ENCODE results near the gene KDM4F.
"Not testable (repeated sequence)": the region's sequence is repeated elsewhere in the genome, so short reads cannot be mapped to it uniquely, and the experiment has no call there.

Gene KDM4F

GRCh38 chr11:95049122-95049521, at the start of gene KDM4F:
KDM4F (plus strand) TSS chr11:95049422.
- FAIRE-seq = not testable (repeated sequence)

GRCh38 chr11:95003716-95004115, 45.5 kb upstream of the KDM4F start:
- no peak for FAIRE-seq

GRCh38 chr11:95005642-95006041, 43.6 kb upstream of the KDM4F start:
- FAIRE-seq = no peak

- no peak for FAIRE-seq
Observed at GRCh38 chr11:95011376-95011775, 37.8 kb upstream of the KDM4F start.

GRCh38 chr11:95014184-95014821, 34.9 kb upstream of the KDM4F start:
- FAIRE-seq = no peak

- no peak for FAIRE-seq
Observed at GRCh38 chr11:95016139-95016538, 33.1 kb upstream of the KDM4F start.

GRCh38 chr11:95021468-95021867, 27.8 kb upstream of the KDM4F start:
- FAIRE-seq = not testable (repeated sequence)

GRCh38 chr11:95024958-95025357, 24.3 kb upstream of the KDM4F start, which contains the start of gene KDM4E:
KDM4E (plus strand) TSS chr11:95025258; CDS start chr11:95025558, 300 bp downstream.
- no peak for FAIRE-seq

- not testable (repeated sequence) for FAIRE-seq
Observed at GRCh38 chr11:95025594-95025993, 23.6 kb upstream of the KDM4F start.

- no peak for FAIRE-seq
Observed at GRCh38 chr11:95028357-95028756, 20.9 kb upstream of the KDM4F start.

GRCh38 chr11:95033051-95033450, 16.2 kb upstream of the KDM4F start:
- FAIRE-seq = no peak

GRCh38 chr11:95035316-95035715, 13.9 kb upstream of the KDM4F start:
- FAIRE-seq = no peak

GRCh38 chr11:95037356-95038035, 11.7 kb upstream of the KDM4F start:
- not testable (repeated sequence) for FAIRE-seq

GRCh38 chr11:95042239-95042638, 7.0 kb upstream of the KDM4F start:
- FAIRE-seq = no peak

- no peak for FAIRE-seq
Observed at GRCh38 chr11:95042906-95043305, 6.3 kb upstream of the KDM4F start.

GRCh38 chr11:95044010-95044409, 5.2 kb upstream of the KDM4F start:
- no peak for FAIRE-seq

- FAIRE-seq = no peak
Observed at GRCh38 chr11:95045812-95046211, 3.4 kb upstream of the KDM4F start.

GRCh38 chr11:95050595-95051202, 1.5 kb downstream of the KDM4F start:
- FAIRE-seq = no peak

- no peak for FAIRE-seq
Observed at GRCh38 chr11:95054356-95054755, 5.1 kb downstream of the KDM4F start.

- FAIRE-seq = no peak
Observed at GRCh38 chr11:95055283-95055897, 6.2 kb downstream of the KDM4F start.

GRCh38 chr11:95057959-95058358, 8.7 kb downstream of the KDM4F start:
- FAIRE-seq = no peak

- no peak for FAIRE-seq
Observed at GRCh38 chr11:95058621-95059020, 9.4 kb downstream of the KDM4F start.

- FAIRE-seq = no peak
Observed at GRCh38 chr11:95059046-95059445, 9.8 kb downstream of the KDM4F start.

GRCh38 chr11:95065336-95065735, 16.1 kb downstream of the KDM4F start:
- no peak for FAIRE-seq
